Stimulated activated CD4-positive, alpha-beta T cell treated with anti-CD3 and anti-CD28 coated beads, Interleukin-1b, Interleukin-23, amount 100 ng/mL, for 48 hours (primary cell): ENCODE results near the gene BNC2.

Experiments
- DNase-seq: peaks from one replicate; pipeline ENCODE4 v3.0.0-alpha.2; 2020

The BNC2 gene

DNA sequence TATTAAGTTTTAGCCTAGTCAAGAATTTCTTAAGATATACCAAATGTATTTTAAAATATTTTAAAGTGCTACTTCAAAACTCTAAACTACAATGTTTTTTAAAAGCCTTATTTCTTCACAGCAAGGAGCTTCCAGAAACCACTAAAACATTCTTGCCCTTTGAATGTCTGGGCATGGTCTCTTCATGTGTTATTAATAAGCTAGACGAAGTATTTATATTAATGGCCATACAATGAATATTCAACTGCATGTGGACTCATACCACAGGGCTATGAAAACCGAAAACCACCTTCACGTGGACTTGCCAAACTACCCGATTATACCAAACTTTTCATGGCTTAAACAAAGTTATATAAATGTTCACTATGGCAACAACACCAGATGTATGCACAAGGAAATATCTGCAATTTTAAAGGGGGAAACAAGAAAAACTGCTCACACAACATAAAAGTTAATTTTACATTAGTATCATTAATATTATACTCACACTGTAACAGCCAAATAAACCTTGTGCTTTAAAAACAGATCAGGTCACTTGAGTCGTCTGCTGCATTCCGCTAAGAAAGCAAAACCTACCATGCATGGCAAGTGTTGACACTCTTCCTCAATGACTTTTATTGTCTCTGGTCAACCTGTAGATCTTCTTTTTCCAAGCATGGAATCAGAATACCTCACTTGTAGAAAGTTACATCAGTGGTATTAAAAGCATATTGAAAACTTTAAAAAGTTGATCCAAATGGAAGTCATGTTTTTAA lies 246.3 kb downstream of the BNC2 start:
- DNase-seq = no peak

DNA sequence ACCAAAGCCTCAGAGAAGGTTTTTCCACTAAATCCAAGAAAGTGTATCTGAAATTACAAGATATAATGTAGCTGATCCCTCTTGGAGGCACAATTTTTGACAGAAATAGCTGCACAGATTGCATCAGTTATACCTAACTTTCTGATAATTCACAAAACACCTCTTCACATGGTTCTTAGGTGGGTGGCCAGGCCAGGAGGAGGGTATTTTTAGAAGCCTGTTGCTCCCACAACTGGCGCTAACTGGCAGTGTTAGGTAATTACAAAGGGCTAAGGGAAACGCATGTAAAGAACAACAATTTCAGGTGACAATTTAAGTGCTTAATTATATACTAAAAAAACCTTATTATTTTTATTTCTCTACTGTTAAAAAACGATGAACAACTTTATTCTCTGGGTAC lies 247.9 kb downstream of the BNC2 start:
- no peak for DNase-seq

DNA sequence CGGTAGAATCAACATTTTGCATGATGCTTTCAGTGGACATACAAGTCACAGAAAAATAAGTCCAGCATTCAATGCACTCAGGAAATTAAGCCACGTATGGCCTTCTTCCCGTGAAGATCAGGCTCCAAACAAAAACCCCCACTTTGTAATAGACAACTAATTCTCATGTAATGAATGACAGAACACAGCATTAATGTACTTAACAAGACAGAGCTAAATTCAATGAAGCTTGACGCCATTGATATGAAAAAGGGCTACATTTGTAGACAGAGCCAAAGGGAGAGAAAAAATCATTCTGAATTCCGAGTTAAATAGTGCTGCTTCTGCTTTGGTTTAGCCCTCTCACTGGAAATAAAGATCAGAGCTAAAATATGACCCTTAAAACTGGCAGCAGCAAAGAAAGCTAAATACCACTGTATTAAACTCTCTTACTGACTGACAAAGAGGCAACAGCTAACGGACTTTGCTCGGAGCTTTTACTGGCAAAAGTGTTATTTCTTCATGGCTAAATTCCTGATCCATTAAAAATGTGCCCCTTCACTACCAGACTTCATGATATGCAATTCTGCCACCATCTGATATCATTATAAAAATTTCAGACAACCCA lies 250.5 kb downstream of the BNC2 start:
- DNase-seq = no peak

DNA sequence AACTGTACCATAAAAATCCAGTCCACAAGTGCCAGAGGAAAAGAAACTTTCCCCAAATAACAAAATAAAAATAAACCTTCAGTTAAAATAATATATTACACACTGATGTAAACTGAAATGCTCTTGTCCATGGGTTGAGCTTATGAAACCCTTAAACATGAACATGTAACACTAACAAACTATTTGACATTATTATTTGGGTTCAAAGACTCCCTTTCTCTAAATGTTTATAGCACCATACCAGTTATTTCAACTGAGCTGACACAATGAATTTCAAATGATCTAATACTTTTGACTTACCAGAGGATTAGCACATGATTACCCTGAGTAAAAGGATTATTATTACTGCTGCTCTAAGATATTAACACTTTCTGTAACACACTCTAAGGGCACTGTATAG lies 251.1 kb downstream of the BNC2 start:
- DNase-seq = no peak

DNA sequence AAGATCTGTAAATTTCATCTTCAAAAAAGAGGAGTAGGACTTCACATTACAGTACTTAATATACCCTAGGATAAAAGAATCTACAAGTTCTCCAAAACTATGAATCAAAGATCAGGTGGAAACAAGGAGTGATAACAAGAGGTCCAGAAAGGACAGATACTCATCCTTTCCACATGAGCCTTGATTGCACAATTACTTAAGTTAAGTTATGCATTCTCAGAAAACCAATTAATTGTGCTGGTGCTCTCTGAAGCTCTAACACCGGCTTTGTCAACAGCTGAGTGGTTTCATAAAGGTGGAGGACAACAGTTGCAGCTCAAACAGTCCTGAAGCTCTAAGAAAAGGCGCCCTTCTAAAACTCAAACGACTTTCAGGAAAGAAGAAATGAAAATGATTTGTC lies 251.9 kb downstream of the BNC2 start:
- DNase-seq = no peak

DNA sequence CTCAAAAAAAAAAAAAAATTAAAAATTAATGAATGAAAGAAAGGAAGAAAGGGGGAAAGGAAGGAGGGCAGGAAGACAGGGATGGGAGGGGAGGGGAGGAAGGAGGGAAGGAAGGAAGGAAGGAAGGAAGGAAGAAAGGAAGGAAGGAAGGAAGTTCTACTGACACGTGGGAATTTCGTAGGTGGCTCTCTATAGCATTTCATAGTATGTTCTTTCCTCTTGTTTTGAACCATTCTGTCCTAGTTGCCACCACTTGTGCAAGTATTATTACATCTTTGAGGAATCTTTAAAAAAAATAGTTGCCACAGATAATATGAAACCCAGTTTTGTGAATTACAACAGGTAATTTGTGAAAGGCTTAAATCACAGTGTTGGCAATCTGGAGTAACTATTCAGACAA lies 253.8 kb downstream of the BNC2 start:
- DNase-seq = no peak

DNA sequence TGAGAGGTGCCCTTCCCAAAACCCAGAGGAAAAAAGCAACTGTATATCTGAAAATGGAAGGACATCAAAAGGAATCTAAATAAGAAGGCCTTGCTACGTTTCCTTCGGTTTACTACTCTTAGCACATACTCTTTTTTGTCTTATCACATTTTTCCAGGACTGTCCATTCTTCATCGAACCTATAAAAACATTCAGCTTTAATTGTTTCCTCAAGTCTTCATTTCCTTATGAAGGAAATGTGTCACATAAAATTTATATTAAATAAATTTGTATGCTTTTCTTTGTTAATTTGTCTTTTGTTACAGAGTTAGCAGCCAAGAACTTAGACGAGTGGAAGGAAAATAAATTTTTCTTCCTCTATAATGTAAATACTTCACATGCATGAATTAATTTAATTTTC lies 255.0 kb downstream of the BNC2 start:
- DNase-seq = no peak

DNA sequence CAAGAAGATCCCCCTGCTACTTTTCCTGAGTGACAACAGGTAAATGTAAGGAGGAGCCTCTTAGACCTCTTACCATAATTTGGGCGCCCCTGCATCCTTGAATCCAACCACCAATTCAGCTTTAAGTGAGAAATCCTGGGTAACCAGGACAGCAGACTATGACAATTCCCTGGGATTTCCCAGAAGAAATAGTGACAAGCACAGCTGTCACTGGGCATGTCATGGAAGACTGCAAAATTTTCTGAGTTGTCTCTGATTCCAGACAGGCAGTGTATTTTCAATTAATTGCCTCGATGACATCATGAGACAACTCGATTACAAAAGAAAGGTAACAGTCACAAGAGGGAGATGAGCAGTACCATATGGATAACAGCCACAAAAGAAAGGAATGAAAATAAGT lies 256.9 kb downstream of the BNC2 start:
- DNase-seq = no peak

DNA sequence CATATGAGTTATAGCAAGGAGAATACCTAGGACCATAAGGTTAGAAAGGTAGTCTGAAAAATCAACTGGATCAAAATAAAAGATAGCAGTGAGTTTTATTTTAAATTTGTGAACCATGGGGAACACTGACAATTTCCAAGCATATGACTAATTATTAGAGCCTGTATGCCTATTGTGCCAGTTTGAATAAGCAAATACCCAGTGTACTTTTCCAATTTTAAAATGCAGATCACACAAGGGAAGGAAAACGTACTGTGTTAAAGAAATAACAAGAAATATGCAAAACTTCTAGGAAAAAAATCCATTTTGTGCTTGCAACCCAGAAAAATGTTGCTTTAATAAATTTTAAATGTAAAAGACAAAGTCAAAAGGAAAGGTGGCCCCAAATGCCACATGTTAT lies 257.4 kb downstream of the BNC2 start:
- DNase-seq = no peak

DNA sequence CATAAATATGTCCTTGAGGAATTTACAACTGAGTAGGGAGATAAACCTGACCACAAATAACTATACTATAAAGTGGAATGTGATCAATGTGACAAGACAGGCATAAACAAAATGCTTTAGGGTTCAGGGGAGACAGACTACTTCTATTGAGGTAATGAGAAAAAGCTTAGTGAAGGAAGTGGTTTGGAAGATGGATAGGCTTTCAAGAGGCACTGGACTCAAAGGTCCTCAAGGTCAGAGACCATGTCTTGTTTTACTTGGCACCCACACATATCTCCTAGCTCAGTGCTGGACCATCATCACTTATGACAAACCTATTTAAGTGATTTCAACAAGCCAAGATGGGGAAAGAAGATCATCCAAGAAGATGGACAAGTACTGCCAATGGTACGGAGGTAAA lies 257.8 kb downstream of the BNC2 start:
- DNase-seq = no peak

DNA sequence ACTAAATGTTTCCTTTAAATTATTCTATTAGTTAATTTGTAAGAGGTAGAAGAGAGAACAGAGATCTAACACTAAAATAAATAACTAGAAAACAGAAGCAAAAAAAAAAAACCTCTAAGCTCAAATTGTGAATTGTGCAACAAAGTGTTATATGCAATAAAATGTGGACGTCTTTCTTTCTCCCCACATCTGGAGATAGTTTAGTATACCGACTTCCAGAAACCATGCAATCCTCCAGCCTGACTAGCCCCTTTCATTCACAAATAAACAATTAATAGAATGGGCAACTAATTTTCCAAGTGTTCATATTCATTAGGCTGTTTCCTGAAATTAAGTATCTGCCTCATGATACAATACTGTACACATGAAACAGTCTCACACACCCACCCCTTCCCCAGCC lies 258.5 kb downstream of the BNC2 start:
- no peak for DNase-seq

DNA sequence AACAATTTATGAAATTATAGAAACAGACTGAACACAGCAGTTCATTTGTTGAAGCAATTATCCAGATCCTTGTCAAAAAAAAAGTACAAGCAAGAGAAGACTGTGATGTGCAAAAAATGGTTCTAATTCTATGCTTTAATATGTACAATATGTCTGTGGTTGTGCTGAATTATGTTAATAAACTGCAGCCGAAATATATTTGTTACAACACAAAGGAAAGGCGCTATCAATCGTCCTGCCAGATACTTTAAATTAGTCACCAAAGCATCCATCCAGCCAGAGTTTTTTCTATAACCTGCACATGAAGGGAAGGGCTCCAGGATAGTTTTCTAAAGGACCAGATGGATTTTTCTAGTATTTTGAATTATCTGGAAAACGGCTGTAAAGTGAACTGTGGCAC lies 259.5 kb downstream of the BNC2 start:
- no peak for DNase-seq

DNA sequence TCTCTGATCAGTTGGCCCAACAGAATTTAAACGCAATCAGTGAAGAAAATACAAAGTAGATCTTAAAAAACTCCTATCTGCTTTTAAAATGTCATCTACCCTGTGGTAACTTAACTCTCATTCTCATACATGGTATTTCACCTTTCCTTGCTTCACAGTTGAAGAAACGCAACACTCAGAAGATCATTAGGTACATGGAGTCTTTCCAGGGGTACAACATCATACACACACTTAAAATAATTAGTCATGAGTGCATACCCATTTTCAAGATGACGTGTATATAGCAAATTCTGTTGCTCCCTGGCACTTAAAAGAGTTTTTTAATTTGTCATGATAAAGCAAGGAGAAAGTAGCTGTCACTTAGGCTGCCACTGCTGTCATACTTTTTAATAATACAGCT lies 259.9 kb downstream of the BNC2 start:
- DNase-seq = no peak

DNA sequence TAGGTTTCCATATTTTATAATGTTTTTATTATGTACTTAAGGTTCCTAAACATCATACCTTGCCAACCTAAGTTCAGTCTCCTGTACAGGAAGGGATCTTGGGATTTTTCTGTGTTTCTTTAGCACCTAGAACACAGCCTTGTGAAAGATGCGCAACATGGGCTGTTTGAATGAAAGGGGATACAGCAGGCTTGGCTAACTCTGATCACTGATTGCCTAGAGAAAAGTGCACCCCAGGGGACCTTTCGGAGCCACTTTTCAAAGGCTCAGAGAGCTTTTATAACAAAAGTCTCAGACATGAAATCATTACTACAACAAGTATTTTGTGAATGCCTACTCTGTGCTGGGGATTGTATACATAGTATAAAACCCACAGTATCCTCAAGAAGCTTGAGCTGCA lies 261.6 kb downstream of the BNC2 start:
- no peak for DNase-seq

DNA sequence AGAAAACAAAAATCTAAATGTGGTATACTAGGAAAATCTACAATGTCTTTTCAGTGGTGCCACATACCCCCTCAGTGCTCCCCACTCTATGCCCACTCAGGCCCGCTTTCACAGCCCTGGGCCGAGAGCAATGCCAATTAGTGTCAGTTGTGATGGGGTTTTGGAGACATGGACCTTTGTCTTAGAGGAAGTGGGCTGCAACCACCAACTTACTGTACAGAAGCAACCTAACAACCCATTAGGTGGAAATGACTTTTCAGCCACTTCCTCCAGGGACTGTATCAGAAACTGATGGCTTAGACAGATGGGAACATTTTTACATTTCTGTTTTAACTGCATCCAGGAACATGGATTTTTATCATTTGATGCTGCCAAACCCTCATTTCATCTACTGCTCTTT lies 268.0 kb downstream of the BNC2 start:
- DNase-seq = no peak

DNA sequence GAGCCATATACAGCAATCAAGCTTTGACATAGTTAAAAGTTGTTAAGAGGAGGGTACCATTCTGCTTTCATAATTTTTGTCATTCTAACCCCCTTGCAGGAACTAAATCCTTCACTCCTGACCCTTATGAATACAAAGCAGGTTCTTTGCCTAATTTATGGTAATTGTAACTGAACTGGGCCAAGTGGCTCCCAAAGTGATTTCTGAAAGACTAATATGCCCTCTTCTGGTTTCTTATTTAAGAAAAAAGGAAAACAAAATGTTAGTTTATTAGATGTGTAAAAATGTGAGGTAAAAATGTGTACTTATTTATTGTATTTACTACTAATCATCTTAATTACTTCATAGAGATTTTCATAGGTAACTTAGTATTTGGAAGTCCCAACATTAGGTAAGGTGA lies 268.5 kb downstream of the BNC2 start:
- no peak for DNase-seq

DNA sequence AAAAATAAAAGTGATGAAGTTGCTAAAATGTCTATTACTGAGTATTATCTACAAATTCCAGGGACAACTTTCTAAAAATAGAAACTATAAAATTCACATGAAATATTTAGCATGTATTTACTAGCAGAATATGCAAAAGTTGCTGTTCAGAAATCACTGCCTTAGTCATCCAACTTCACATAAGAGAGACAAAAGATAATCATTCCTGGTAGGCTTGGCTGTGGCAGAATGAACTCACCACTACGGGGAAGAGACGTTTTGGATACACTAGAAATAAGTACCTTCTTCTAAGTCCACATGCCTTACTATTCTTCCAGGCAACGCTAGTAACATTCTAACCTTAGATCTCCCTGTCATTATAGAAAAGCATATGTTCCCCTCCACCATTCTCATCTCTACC lies 272.2 kb downstream of the BNC2 start:
- no peak for DNase-seq

DNA sequence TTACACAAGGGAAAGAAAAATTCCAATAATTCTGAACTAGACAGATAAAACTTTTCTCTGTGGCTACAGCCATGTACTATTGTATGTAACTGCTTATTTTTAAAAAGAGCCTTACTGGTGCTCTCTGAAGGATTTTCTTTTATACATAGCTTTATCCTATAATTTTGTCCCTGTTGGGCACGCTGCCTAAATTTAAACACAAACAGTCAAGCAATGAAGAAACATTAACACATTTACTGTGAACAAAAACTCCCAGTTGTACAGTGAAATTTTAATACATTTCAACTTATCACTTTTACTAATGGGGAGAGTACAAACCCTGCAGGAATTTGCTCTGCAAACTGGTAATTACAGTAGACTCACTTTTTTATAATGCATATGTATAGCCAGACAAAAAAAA lies 273.3 kb downstream of the BNC2 start:
- DNase-seq = no peak

DNA sequence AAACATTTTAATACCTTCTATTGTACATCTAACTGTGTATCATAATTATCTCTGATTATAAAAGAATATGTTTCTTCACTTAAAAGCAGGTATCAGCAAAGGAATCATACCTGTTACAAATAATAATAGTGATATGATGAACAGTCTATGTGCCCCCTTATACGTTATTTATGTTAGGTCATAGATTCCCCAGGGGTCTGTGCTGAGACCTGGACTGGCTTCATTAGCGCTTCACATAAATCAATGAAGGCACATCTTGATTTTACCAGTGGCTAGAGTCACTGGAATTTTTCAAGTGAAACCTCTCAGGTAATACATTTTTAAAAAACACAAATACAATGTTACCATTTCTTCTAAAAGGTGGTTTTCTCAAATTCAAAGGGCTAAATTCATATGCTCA lies 275.2 kb downstream of the BNC2 start:
- no peak for DNase-seq

DNA sequence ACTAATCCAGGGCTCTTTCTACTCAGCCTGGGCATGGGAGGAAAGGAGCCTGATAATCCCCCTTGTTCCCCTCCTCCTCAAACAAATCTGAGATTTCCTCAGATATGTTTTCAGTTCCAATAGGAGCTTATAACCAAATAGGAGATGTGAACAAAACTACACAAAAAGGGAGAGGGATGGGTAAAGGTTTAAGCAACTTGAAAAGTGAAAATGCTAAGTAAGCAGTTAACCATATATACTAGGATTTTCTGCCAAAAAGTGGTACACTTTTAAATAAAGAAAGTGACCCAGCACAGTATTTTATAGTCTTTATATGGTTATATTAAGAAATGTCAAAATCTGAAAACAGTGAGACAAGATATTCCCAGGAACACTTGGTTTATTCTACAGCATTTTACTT lies 275.7 kb downstream of the BNC2 start:
- DNase-seq = no peak

DNA sequence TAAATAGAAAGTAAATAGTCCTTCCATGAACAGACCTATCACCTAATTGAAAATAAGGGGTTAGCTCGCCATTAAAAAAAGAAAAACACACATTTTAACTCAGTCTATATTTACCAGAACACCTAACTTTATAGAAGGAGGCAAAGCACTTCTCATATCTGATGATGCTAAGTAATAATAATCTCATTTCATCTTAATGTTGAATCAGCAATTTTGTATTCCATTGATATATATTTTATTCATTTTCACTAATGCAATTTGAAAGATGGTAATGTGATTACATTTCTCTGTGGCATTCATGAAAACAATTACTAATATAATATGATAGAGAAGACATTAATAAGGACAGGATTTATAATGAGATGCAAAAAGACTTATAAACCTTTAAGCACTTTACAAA lies 276.7 kb downstream of the BNC2 start:
- DNase-seq = no peak

DNA sequence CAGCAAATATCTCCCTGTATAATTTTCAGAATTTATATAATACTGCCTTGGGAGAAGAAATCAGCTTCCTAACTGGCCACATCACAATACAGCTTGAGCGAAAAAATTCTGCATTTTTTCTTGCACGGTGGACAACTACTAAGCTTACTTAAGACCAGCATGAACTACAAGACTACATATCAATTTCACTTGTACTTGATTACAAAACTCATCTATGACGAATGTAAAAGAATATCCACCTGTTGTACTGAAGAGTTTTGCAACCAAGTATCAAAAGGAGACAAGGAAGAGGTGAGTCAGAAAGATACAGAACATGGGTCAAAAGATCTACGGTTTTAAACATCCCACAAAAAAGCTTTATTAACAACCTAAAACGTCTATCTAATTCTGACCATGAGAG lies 279.4 kb downstream of the BNC2 start:
- no peak for DNase-seq

DNA sequence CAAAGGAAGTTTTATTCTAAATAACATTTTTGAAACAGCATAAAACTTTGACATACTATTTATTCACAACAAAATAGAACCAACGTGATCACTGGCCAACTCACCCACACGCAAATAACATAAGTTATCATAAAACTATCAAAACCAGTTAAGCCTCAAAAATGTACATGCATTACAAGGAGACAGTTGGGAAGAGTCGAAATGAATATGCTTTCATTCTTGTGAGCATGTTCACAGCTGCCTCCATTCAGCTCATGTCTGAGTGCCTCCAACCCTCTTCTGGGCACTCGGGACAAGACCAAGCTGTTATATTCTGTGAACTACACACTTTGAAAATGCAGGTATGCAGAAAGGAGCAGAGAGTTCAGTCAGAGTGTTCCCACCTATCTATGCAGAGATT lies 284.9 kb downstream of the BNC2 start:
- DNase-seq = no peak

DNA sequence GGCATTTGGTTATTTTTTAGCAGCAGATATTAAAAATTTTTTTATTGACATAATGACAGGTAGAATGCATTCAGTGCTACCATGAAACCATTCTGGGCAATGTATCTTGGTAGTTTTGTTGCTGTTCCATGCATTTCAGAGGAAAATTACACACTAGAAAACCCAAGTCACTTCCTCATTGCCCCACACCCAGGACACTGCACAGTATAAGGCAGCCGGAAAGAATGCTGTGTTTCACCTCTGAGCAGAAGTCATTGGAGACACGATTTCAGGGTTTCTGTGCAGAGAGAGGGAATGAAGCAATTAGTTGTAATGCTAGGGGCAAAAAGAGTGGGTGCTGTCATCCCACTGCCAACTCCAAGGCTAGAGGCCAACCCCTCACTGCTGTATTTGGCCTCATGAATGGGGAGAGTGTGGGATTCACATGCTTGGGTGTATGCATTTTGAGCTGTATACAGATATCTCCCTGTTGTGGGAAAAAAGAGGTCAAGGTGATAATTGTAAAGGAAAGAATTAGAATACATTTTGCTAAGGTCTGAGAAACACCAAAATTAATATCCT lies 290.5 kb downstream of the BNC2 start:
- no peak for DNase-seq

DNA sequence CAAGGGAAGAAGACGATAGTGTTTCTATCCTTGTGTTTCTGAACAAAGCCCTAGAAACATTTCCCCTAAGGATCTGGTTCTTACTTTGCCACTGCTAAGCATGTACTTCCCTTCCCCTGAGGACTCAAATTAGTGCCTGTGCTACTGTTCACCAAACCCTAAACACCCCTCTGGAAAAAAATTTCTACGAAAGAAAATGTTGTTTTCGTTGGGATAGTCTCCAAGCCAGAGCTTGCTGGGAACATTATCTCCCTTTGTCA lies 294.6 kb downstream of the BNC2 start:
- no peak for DNase-seq
